Coronary artery (tissue), 2 donors: ENCODE data around the gene MAPK8IP1.

Experiments
- DNase-seq: peaks from one replicate; pipeline ENCODE4 v3.0.0-alpha.2; 2017; ENCODE audit warnings: low spot score
- H3K27ac ChIP-seq, 2 donors: fragments of 200-600 bp; sonication (generic); one replicate each; pipeline ENCODE4 v1.5.1; 2016 to 2019
- H3K4me3 ChIP-seq: fragments of 200-600 bp; sonication (generic); 2 replicates; pipeline ENCODE4 v1.5.1; 2016; ENCODE audit warnings: mild to moderate bottlenecking, moderate library complexity
- CTCF ChIP-seq: fragments of 200-600 bp; sonication (generic); IDR thresholded peaks from one replicate; pipeline ENCODE4 v1.5.1; 2019; ENCODE audit warnings: antibody characterized with exemption

MAPK8IP1 gene

GRCh38 chr11:45936511-45937054, 51.1 kb downstream of the MAPK8IP1 start:
- no peak overlapping the region for H3K4me3 ChIP-seq
- no peak for TF ChIP-seq CTCF
- no peak overlapping the region for H3K27ac ChIP-seq
- no peak for DNase-seq

GRCh38 chr11:45937916-45938315, 52.5 kb downstream of the MAPK8IP1 start:
- TF ChIP-seq CTCF: no peak
- H3K4me3 ChIP-seq: no peak overlapping the region
- no peak overlapping the region for H3K27ac ChIP-seq
- no peak for DNase-seq

GRCh38 chr11:45939836-45940235, 54.4 kb downstream of the MAPK8IP1 start:
- H3K4me3 ChIP-seq: no peak overlapping the region
- no peak overlapping the region for H3K27ac ChIP-seq
- no peak for DNase-seq
- TF ChIP-seq CTCF: no peak

- no peak overlapping the region for H3K27ac ChIP-seq
- TF ChIP-seq CTCF: no peak
- no peak for DNase-seq
- no peak overlapping the region for H3K4me3 ChIP-seq
Observed at GRCh38 chr11:45941285-45941684, 55.8 kb downstream of the MAPK8IP1 start.

- H3K4me3 ChIP-seq: no peak overlapping the region
- H3K27ac ChIP-seq: no peak overlapping the region
- TF ChIP-seq CTCF: no peak
- DNase-seq: no peak
Observed at GRCh38 chr11:45942381-45942780, 56.9 kb downstream of the MAPK8IP1 start.

- TF ChIP-seq CTCF: no peak
- Histone ChIP-seq H3K4me3 (no peak overlapping the region), H3K27ac (no peak overlapping the region)
- DNase-seq: no peak
Observed at GRCh38 chr11:45945397-45945999, 60.0 kb downstream of the MAPK8IP1 start.

- TF ChIP-seq CTCF: no peak
- DNase-seq: no peak
- no peak overlapping the region for H3K27ac ChIP-seq
- no peak overlapping the region for H3K4me3 ChIP-seq
Observed at GRCh38 chr11:45947885-45948284, 62.4 kb downstream of the MAPK8IP1 start.
